ENCODE results near the gene CEBPA. TPM values are rescaled to one million over a fixed set of nuclear protein-coding genes. Genes with fewer than 3 reads are reported as not detected.
A peak's percentile ranks its signal among the peaks of the same experiment; 100 is the strongest.

Gene CEBPA
- total RNA-seq: 0.86 and 1.6 TPM in 2 replicates
- 0.13 TPM for polyA plus RNA-seq (2012)

GRCh38 chr19:33302175-33302973 is at the start of gene CEBPA:
Gene CEBPA (minus strand): TSS chr19:33302534. CDS start chr19:33302414, 120 bp downstream.
- DNase-seq (ENCODE audit: low read depth): peak; percentile 59

GRCh38 chr19:33350538-33351309 is 48.4 kb upstream of the CEBPA start:
- DNase-seq (ENCODE audit: low read depth): peak; percentile 65

- no peak for DNase-seq (ENCODE audit: low read depth)
Measured at GRCh38 chr19:33349319-33350289, 47.3 kb upstream of the CEBPA start.

GRCh38 chr19:33348301-33349010 is 46.1 kb upstream of the CEBPA start:
- DNase-seq (ENCODE audit: low read depth): peak; percentile 59

GRCh38 chr19:33347300-33347699 is 45.0 kb upstream of the CEBPA start:
- DNase-seq (ENCODE audit: low read depth): no peak

GRCh38 chr19:33346665-33347064 is 44.3 kb upstream of the CEBPA start:
- no peak for DNase-seq (ENCODE audit: low read depth)

GRCh38 chr19:33345163-33345562 is 42.8 kb upstream of the CEBPA start:
- DNase-seq (ENCODE audit: low read depth): no peak

- DNase-seq (ENCODE audit: low read depth): no peak
Measured at GRCh38 chr19:33344573-33344925, 42.2 kb upstream of the CEBPA start.

- peak; percentile 32 for DNase-seq (ENCODE audit: low read depth)
Measured at GRCh38 chr19:33343859-33344572, 41.7 kb upstream of the CEBPA start.

- no peak for DNase-seq (ENCODE audit: low read depth)
Measured at GRCh38 chr19:33343301-33343700, 41.0 kb upstream of the CEBPA start.

- no peak for DNase-seq (ENCODE audit: low read depth)
Measured at GRCh38 chr19:33340991-33341390, 38.7 kb upstream of the CEBPA start.

- DNase-seq (ENCODE audit: low read depth): no peak
Measured at GRCh38 chr19:33339016-33339984, 37.0 kb upstream of the CEBPA start.

- no peak for DNase-seq (ENCODE audit: low read depth)
Measured at GRCh38 chr19:33335446-33335845, 33.1 kb upstream of the CEBPA start.

GRCh38 chr19:33334271-33334670 is 31.9 kb upstream of the CEBPA start:
- no peak for DNase-seq (ENCODE audit: low read depth)

- DNase-seq (ENCODE audit: low read depth): no peak
Measured at GRCh38 chr19:33333642-33334041, 31.3 kb upstream of the CEBPA start.

GRCh38 chr19:33333151-33333550 is 30.8 kb upstream of the CEBPA start:
- DNase-seq (ENCODE audit: low read depth): no peak

GRCh38 chr19:33332248-33332647 is 29.9 kb upstream of the CEBPA start:
- no peak for DNase-seq (ENCODE audit: low read depth)

- DNase-seq (ENCODE audit: low read depth): no peak
Measured at GRCh38 chr19:33329736-33330135, 27.4 kb upstream of the CEBPA start.

- no peak for DNase-seq (ENCODE audit: low read depth)
Measured at GRCh38 chr19:33329060-33329459, 26.7 kb upstream of the CEBPA start.

Data from myocyte (in vitro differentiated cells).